HepG2 (cell line): ENCODE results near the gene IFT88. TPM values are rescaled to one million over a fixed set of nuclear protein-coding genes. Genes with fewer than 3 reads are reported as not detected.
A peak's percentile ranks its signal among the peaks of the same experiment; 100 is the strongest.

ENCODE experiments used
- BORCS8-MEF2B ChIP-seq: sonication (generic); formaldehyde crosslinking; IDR thresholded peaks from 2 replicates; pipeline ENCODE4 v1.8.0; 2022; ENCODE audit warnings: mild to moderate bottlenecking, missing genetic modification reagents
- ETV6 ChIP-seq: sonication (generic); formaldehyde crosslinking; conservative IDR thresholded peaks from 2 replicates; pipeline ENCODE4 v1.4.0; 2020; ENCODE audit warnings: missing genetic modification reagents
- GABPB1 ChIP-seq: IDR thresholded peaks from 2 replicates; pipeline ENCODE4 v1.6.1; 2016; ENCODE audit warnings: mild to moderate bottlenecking, missing genetic modification reagents, moderate library complexity, missing compliant biosample characterization
- KLF6 ChIP-seq: IDR thresholded peaks from 2 replicates; pipeline ENCODE4 v1.8.0; 2016; ENCODE audit warnings: missing biosample characterization, missing genetic modification reagents
- KMT2B ChIP-seq: IDR thresholded peaks from 2 replicates; pipeline ENCODE4 v1.6.1; 2016; ENCODE audit warnings: missing genetic modification reagents, missing compliant biosample characterization
- NR2F1 ChIP-seq, 2 experiments: fragments of 450-650 bp in 1 of 2; formaldehyde crosslinking in 1 of 2; IDR thresholded peaks; 2 replicates each; pipeline versions ENCODE4 v1.5.0 to v1.6.1; 2016 to 2020; ENCODE audit warnings: mild to moderate bottlenecking in 1 of 2, missing compliant biosample characterization in 1 of 2, missing genetic modification reagents in 1 of 2, moderate library complexity in 1 of 2
- RORA ChIP-seq: sonication (generic); formaldehyde crosslinking; IDR thresholded peaks from 2 replicates; pipeline ENCODE4 v1.5.0; 2020; ENCODE audit warnings: mild to moderate bottlenecking, missing genetic modification reagents, moderate library complexity
- TAF1 ChIP-seq: sonication (generic); formaldehyde crosslinking; IDR thresholded peaks from 2 replicates; pipeline ENCODE4 v1.4.0; 2020; ENCODE audit warnings: missing genetic modification reagents
- YEATS2 ChIP-seq: sonication (generic); formaldehyde crosslinking; IDR thresholded peaks from 2 replicates; pipeline ENCODE4 v1.4.0; 2020; ENCODE audit warnings: missing genetic modification reagents, borderline replicate concordance
- ZC3H13 ChIP-seq: sonication (generic); formaldehyde crosslinking; IDR thresholded peaks from 2 replicates; pipeline ENCODE4 v1.8.1; 2023; ENCODE audit warnings: mild to moderate bottlenecking, missing genetic modification reagents, moderate library complexity
- ZFX ChIP-seq: sonication (generic); formaldehyde crosslinking; IDR thresholded peaks from 2 replicates; pipeline ENCODE4 v1.4.0; 2020; ENCODE audit warnings: mild to moderate bottlenecking, low read depth, missing genetic modification reagents, moderate library complexity
- ZNF570 ChIP-seq: sonication (generic); formaldehyde crosslinking; IDR thresholded peaks from 2 replicates; pipeline ENCODE4 v1.4.0; 2020; ENCODE audit warnings: mild to moderate bottlenecking, missing genetic modification reagents, borderline replicate concordance
- ZNF619 ChIP-seq: sonication (generic); formaldehyde crosslinking; IDR thresholded peaks from 2 replicates; pipeline ENCODE4 v1.4.0; 2020; ENCODE audit warnings: mild to moderate bottlenecking, missing genetic modification reagents
- ZNF720 ChIP-seq: sonication (generic); formaldehyde crosslinking; IDR thresholded peaks from 2 replicates; pipeline ENCODE4 v1.4.0; 2020; ENCODE audit warnings: missing genetic modification reagents
- polyA plus RNA-seq, 8 experiments: library from polyadenylated mRNA; depleted of rRNA in 3 of 8; stranded (reverse) in 7 of 8; unstranded in 1 of 8; fragments of >200 nt; fragmentation: Illumina TruSeq in 4 of 8; extraction: Trizol in 4 of 8; gene quantifications; 2 replicates each; pipeline versions ENCODE4 v1.2.1 to v1.2.3, GENCODE V29; 2011 to 2016; ENCODE audit warnings: low read depth in 4 of 8, missing spikeins in 1 of 8, mixed read lengths in 1 of 8; ENCODE audit not compliant: insufficient read depth in 1 of 8
- total RNA-seq, 5 experiments: library from RNA; depleted of rRNA; stranded (reverse); fragments of >200 nt; fragmentation: Illumina TruSeq; extraction: Trizol; gene quantifications; 2 replicates each; pipeline ENCODE4 v1.2.3, GENCODE V29; 2016; ENCODE audit warnings: low read depth in 1 of 5
- TF ChIP-seq, protein P1 (sequence below): sonication (generic); formaldehyde crosslinking; IDR thresholded peaks from 2 replicates; pipeline ENCODE4 v1.4.0; 2020; ENCODE audit warnings: missing genetic modification reagents
- TF ChIP-seq, protein P2 (sequence below): sonication (generic); formaldehyde crosslinking; IDR thresholded peaks from 2 replicates; pipeline ENCODE4 v1.8.0; 2023; ENCODE audit warnings: mild to moderate bottlenecking, missing genetic modification reagents
- TF ChIP-seq, protein P3 (sequence below): sonication (generic); formaldehyde crosslinking; IDR thresholded peaks from 2 replicates; pipeline ENCODE4 v1.5.0; 2020; ENCODE audit warnings: mild to moderate bottlenecking, missing genetic modification reagents, borderline replicate concordance
- TF ChIP-seq, protein P4 (sequence below): sonication (generic); formaldehyde crosslinking; IDR thresholded peaks from 2 replicates; pipeline ENCODE4 v1.4.0; 2020; ENCODE audit warnings: missing genetic modification reagents

The IFT88 gene
- total and polyA plus RNA-seq, 2 of the 13 experiments (the other 11 are each of a cell fraction or from before 2014, with no cell fraction given) = 8.4 to 19.9 TPM

DNA sequence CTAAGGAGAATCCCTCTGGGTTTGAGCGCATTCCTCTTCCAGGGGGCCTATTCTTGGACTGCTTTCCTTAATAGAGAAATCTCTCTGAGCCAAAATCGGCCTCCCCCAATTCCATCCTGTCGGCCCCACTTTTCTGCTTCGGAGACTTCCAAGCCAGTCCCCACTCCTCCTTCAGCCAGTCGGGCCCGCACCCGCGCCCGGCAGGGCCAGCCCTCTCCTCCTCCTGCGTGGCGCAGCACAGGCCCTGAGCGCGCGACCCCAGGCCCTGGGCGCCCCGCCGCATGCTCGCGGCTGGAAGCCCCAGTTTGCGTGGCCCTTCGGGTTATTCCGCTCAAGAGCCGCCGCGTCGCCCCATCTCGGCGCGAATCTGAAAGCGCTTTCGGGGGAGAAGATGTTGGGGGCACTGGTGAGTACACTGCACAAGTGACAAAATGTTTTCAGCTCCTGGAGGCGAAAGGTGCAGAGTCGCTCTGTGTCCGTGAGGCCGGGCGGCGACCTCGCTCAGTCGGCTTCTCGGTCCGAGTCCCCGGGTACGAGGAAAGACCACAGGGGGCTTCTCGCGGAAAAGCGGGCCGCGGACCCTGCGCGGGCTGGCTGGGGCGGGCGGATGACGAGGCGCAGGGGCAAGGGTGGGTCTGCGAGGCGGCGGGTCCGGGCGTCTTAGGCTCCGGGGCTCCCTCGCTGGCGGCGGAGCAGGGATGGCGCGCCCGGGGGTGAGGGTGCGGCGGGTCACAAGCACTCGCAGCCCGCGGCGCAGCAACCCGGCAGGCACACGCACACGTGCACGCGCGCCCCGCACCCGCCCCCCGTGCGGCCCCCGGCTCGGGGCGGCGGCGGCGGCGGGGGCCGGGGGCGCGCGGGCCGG is 136.2 kb downstream of the IFT88 start, which contains the start of gene IL17D (continued):
- TF ChIP-seq, protein P1, sequence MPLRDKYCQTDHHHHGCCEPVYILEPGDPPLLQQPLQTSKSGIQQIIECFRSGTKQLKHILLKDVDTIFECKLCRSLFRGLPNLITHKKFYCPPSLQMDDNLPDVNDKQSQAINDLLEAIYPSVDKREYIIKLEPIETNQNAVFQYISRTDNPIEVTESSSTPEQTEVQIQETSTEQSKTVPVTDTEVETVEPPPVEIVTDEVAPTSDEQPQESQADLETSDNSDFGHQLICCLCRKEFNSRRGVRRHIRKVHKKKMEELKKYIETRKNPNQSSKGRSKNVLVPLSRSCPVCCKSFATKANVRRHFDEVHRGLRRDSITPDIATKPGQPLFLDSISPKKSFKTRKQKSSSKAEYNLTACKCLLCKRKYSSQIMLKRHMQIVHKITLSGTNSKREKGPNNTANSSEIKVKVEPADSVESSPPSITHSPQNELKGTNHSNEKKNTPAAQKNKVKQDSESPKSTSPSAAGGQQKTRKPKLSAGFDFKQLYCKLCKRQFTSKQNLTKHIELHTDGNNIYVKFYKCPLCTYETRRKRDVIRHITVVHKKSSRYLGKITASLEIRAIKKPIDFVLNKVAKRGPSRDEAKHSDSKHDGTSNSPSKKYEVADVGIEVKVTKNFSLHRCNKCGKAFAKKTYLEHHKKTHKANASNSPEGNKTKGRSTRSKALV (CRISPR knock-in tag) = peak; percentile 93; the same call in 1 of the 2 replicates
- TF ChIP-seq, protein P2, sequence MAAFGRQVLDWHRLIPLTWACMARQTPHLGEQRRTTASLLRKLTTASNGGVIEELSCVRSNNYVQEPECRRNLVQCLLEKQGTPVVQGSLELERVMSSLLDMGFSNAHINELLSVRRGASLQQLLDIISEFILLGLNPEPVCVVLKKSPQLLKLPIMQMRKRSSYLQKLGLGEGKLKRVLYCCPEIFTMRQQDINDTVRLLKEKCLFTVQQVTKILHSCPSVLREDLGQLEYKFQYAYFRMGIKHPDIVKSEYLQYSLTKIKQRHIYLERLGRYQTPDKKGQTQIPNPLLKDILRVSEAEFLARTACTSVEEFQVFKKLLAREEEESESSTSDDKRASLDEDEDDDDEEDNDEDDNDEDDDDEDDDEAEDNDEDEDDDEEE = 0 out of 2 replicates have a peak, but pooled peaks have one; percentile 59
- TF ChIP-seq KMT2B (CRISPR knock-in tag) (0 out of 2 replicates have a peak, but pooled peaks have one; percentile 43), GABPB1 (CRISPR knock-in tag) (peak; percentile 59; the same call in 1 of the 2 replicates), ZNF619 (0 out of 2 replicates have a peak, but pooled peaks have one; percentile 39), KLF6 (CRISPR knock-in tag) (0 out of 2 replicates have a peak, but pooled peaks have one; percentile 22), RORA (CRISPR knock-in tag) (no peak), TAF1 (CRISPR knock-in tag) (peak; percentile 47; the same call in 1 of the 2 replicates), ZC3H13 (CRISPR knock-in tag) (peak; percentile 81), NR2F1 (CRISPR knock-in tag; IDR thresholded peaks at IDR 0.05) (no peak), ZFX (CRISPR knock-in tag) (peak; percentile 86), ZNF720 (CRISPR knock-in tag) (no peak), ETV6 (CRISPR knock-in tag) (0 out of 2 replicates have a peak, but pooled peaks have one; percentile 24), BORCS8-MEF2B (CRISPR knock-in tag) (peak; percentile 39; the same call in 1 of the 2 replicates), ZNF570 (CRISPR knock-in tag) (no peak), YEATS2 (CRISPR knock-in tag) (peak; percentile 18; the same call in 1 of the 2 replicates)
- TF ChIP-seq, protein P3, sequence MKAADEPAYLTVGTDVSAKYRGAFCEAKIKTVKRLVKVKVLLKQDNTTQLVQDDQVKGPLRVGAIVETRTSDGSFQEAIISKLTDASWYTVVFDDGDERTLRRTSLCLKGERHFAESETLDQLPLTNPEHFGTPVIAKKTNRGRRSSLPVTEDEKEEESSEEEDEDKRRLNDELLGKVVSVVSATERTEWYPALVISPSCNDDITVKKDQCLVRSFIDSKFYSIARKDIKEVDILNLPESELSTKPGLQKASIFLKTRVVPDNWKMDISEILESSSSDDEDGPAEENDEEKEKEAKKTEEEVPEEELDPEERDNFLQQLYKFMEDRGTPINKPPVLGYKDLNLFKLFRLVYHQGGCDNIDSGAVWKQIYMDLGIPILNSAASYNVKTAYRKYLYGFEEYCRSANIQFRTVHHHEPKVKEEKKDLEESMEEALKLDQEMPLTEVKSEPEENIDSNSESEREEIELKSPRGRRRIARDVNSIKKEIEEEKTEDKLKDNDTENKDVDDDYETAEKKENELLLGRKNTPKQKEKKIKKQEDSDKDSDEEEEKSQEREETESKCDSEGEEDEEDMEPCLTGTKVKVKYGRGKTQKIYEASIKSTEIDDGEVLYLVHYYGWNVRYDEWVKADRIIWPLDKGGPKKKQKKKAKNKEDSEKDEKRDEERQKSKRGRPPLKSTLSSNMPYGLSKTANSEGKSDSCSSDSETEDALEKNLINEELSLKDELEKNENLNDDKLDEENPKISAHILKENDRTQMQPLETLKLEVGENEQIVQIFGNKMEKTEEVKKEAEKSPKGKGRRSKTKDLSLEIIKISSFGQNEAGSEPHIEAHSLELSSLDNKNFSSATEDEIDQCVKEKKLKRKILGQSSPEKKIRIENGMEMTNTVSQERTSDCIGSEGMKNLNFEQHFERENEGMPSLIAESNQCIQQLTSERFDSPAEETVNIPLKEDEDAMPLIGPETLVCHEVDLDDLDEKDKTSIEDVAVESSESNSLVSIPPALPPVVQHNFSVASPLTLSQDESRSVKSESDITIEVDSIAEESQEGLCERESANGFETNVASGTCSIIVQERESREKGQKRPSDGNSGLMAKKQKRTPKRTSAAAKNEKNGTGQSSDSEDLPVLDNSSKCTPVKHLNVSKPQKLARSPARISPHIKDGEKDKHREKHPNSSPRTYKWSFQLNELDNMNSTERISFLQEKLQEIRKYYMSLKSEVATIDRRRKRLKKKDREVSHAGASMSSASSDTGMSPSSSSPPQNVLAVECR (CRISPR knock-in tag) = no peak
- TF ChIP-seq, protein P4, sequence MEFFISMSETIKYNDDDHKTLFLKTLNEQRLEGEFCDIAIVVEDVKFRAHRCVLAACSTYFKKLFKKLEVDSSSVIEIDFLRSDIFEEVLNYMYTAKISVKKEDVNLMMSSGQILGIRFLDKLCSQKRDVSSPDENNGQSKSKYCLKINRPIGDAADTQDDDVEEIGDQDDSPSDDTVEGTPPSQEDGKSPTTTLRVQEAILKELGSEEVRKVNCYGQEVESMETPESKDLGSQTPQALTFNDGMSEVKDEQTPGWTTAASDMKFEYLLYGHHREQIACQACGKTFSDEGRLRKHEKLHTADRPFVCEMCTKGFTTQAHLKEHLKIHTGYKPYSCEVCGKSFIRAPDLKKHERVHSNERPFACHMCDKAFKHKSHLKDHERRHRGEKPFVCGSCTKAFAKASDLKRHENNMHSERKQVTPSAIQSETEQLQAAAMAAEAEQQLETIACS (CRISPR knock-in tag) = peak; percentile 68; the same call in 1 of the 2 replicates
